ENCODE data around the gene UQCC3.
"Not testable (repeated sequence)": the region's sequence is repeated elsewhere in the genome, so short reads cannot be mapped to it uniquely, and the experiment has no call there.

The UQCC3 gene

GRCh38 chr11:62665599-62666258 is 5.7 kb upstream of the UQCC3 start:
- DNase-seq: peak; percentile 59

- no peak for DNase-seq
These were observed 5.1 kb upstream of the UQCC3 start for GRCh38 chr11:62666259-62666926.

GRCh38 chr11:62667460-62667859 is 4.0 kb upstream of the UQCC3 start:
- no peak for DNase-seq

- no peak for DNase-seq
These were observed 1.9 kb upstream of the UQCC3 start for GRCh38 chr11:62669420-62670161.

- no peak for DNase-seq
These were observed 251 bp upstream of the UQCC3 start for GRCh38 chr11:62671236-62671607.

- DNase-seq: no peak
These were observed 1.7 kb downstream of the UQCC3 start for GRCh38 chr11:62673196-62673525.

- not testable (repeated sequence) for DNase-seq
These were observed 3.9 kb downstream of the UQCC3 start for GRCh38 chr11:62675415-62675814.

- no peak for DNase-seq
These were observed 5.2 kb downstream of the UQCC3 start for GRCh38 chr11:62676698-62677097.

GRCh38 chr11:62677156-62677555 is 5.7 kb downstream of the UQCC3 start:
- no peak for DNase-seq

- no peak for DNase-seq
These were observed 6.2 kb downstream of the UQCC3 start for GRCh38 chr11:62677714-62678113.

- no peak for DNase-seq
These were observed 6.9 kb downstream of the UQCC3 start for GRCh38 chr11:62678433-62678769.

GRCh38 chr11:62678770-62679696 is 7.6 kb downstream of the UQCC3 start, which contains the start of gene UBXN1:
Gene UBXN1, minus strand, starts transcription at chr11:62679073. Its CDS starts 150 bp downstream, at chr11:62678923.
- peak; percentile 79 for DNase-seq

- DNase-seq: no peak
These were observed 9.4 kb downstream of the UQCC3 start for GRCh38 chr11:62680825-62681240.

GRCh38 chr11:62682518-62682917 is 11.0 kb downstream of the UQCC3 start:
- DNase-seq: no peak

GRCh38 chr11:62687508-62688396 is 16.3 kb downstream of the UQCC3 start:
- no peak for DNase-seq

- DNase-seq: no peak
These were observed 17.0 kb downstream of the UQCC3 start for GRCh38 chr11:62688491-62688890.

- no peak for DNase-seq
These were observed 18.1 kb downstream of the UQCC3 start, which contains the start of gene LRRN4CL for GRCh38 chr11:62689421-62690183. Gene LRRN4CL, minus strand, starts transcription at chr11:62689530. Its CDS starts 1,022 bp downstream, at chr11:62688508.

- DNase-seq: not testable (repeated sequence)
These were observed 22.2 kb downstream of the UQCC3 start for GRCh38 chr11:62693624-62694023.

- peak; percentile 67 for DNase-seq
These were observed 23.1 kb downstream of the UQCC3 start for GRCh38 chr11:62694455-62695167.

- DNase-seq: no peak
These were observed 30.8 kb downstream of the UQCC3 start for GRCh38 chr11:62702246-62702645.
